PC-3 (cell line): Measurements from ENCODE around the gene UBALD2. TPM values are rescaled to one million over a fixed set of nuclear protein-coding genes. Genes with fewer than 3 reads are reported as not detected.
"Not testable (repeated sequence)": the region's sequence is repeated elsewhere in the genome, so short reads cannot be mapped to it uniquely, and the experiment has no call there.

Source experiments
- ATAC-seq: fragments of 200-7000 bp; cut with Tn5 transposase; 2 replicates; pipeline ENCODE4 v1.9.1; 2020; ENCODE audit warnings: mild to moderate bottlenecking, moderate library complexity
- BruUV-seq: library from RNA; stranded (reverse); fragments of 400-500 nt; replicated peaks from 2 replicates; lab custom pipeline; 2021; lab: Mats Ljungman, UMichigan
- CTCF ChIA-PET: fragments of 300-600 bp; sonication (Branson Sonifier 250); formaldehyde crosslinking; loops from one replicate; lab custom pipeline; 2022; ENCODE audit warnings: antibody characterized with exemption; lab: Charles Lee
- POLR2A ChIA-PET: fragments of 300-600 bp; sonication (Branson Sonifier 250); formaldehyde crosslinking; loops from one replicate; lab custom pipeline; 2022; ENCODE audit warnings: antibody characterized with exemption; ENCODE audit not compliant: unreplicated experiment; lab: Charles Lee
- DNase-seq: peaks from one replicate; pipeline ENCODE4 v3.0.0-alpha.2; 2015
- H2AFZ ChIP-seq: fragments of 300-600 bp; sonication (generic); 2 replicates; pipeline ENCODE4 v1.6.0; 2016; ENCODE audit warnings: antibody characterized with exemption, low read length
- H3F3A ChIP-seq: fragments of 300-600 bp; sonication (generic); one replicate; pipeline ENCODE4 v1.6.0; 2017; ENCODE audit warnings: antibody characterized with exemption, low read length, control low read depth, mild to moderate bottlenecking; ENCODE audit not compliant: unreplicated experiment
- H3K27ac ChIP-seq: fragments of 300-600 bp; sonication (generic); 2 replicates; pipeline ENCODE4 v1.5.1; 2016; ENCODE audit warnings: mild to moderate bottlenecking, low read length
- H3K27me3 ChIP-seq: fragments of 300-600 bp; sonication (generic); 2 replicates; pipeline ENCODE4 v1.6.1; 2016; ENCODE audit warnings: low read length, mixed read lengths
- H3K36me3 ChIP-seq: fragments of 300-600 bp; sonication (generic); 2 replicates; pipeline ENCODE4 v1.6.1; 2016; ENCODE audit warnings: low read depth, mixed run types, low read length, mixed read lengths
- H3K4me1 ChIP-seq: fragments of 300-600 bp; sonication (generic); 2 replicates; pipeline ENCODE4 v1.5.1; 2016; ENCODE audit warnings: low read length; ENCODE audit not compliant: insufficient read depth
- H3K4me2 ChIP-seq: fragments of 300-600 bp; sonication (generic); 2 replicates; pipeline ENCODE4 v1.6.0; 2016; ENCODE audit warnings: low read length
- H3K4me3 ChIP-seq: fragments of 300-600 bp; sonication (generic); 2 replicates; pipeline ENCODE4 v1.5.1; 2016; ENCODE audit warnings: mild to moderate bottlenecking, low read length, mixed read lengths
- H3K79me2 ChIP-seq: fragments of 300-600 bp; sonication (generic); 2 replicates; pipeline ENCODE4 v1.6.1; 2017; ENCODE audit warnings: low read length, mixed read lengths
- H3K9ac ChIP-seq: fragments of 300-600 bp; sonication (generic); 2 replicates; pipeline ENCODE4 v1.6.0; 2016; ENCODE audit warnings: mild to moderate bottlenecking, low read length
- H3K9me2 ChIP-seq: fragments of 300-600 bp; sonication (generic); replicated peaks from 2 replicates; pipeline ENCODE4 v1.6.1; 2016; ENCODE audit warnings: mixed run types, low read length, mixed read lengths
- H3K9me3 ChIP-seq: fragments of 300-600 bp; sonication (generic); 2 replicates; pipeline ENCODE4 v1.6.1; 2016; ENCODE audit warnings: low read length, mixed read lengths
- H4K20me1 ChIP-seq: fragments of 300-600 bp; sonication (generic); 2 replicates; pipeline ENCODE4 v1.6.1; 2016; ENCODE audit warnings: low read length, mixed read lengths
- CTCF ChIP-seq: fragments of 300-600 bp; sonication (generic); conservative IDR thresholded peaks from 2 replicates; pipeline ENCODE4 v1.5.1; 2017; ENCODE audit warnings: antibody characterized with exemption, low read depth, mild to moderate bottlenecking, low read length
- EZH2 ChIP-seq: fragments of 300-600 bp; sonication (generic); IDR thresholded peaks from one replicate; pipeline ENCODE4 v1.6.1; 2017; ENCODE audit warnings: antibody characterized with exemption, mild to moderate bottlenecking, low read length; ENCODE audit not compliant: unreplicated experiment
- EZH2phosphoT487 ChIP-seq: fragments of 300-600 bp; sonication (generic); IDR thresholded peaks from 2 replicates; pipeline ENCODE4 v1.6.1; 2018; ENCODE audit warnings: mild to moderate bottlenecking, antibody characterized with exemption, low read length, borderline replicate concordance
- intact Hi-C: fragments of 100-400 bp; cut with micrococcal nuclease; formaldehyde crosslinking; loops from 2 replicates; pipeline ENCODE4 v1.9.0; 2023
- total RNA-seq: library from RNA; depleted of rRNA; stranded (reverse); fragments of >200 nt; gene quantifications from 2 replicates; pipeline ENCODE4 v1.2.3, GENCODE V29; 2014

UBALD2 gene
- total RNA-seq, 1 experiment from 2014 or later: 59.5 TPM

DNA sequence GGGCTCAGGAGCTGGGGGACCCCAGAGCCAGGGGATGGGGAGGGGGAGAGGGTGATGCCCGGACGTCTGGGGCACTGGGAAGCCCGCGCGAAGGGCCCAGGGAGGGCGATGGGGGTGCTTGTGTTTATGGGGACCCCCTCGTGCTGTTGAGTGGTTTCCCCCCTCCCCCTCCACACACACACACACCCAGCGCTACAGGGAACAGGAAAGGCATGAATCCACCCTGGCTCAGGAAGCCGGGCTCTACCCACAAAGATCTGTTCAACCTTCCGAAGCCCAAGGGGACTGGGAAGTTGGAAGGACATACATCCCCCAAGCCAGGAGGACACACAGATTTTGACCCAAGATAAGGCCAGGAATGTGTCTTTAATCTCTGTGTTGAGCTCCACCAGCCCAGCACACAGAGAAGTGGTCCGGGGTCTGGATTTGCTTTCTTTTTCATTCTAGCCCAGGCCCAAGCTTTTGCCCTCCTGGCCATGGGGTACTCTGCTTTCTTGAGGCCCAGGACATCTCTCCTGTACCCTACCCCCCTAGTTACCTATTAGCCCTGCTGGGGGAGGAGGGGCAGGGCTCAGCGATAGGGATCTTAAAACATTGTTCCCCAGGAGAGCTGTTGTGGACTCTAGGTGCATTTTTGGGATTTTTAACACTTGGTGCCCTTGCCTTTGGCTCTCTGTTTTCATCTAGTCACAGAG is 1.2 kb downstream of the UBALD2 start:
- no peaks in the 10 kb centered on the region for H3K27me3 ChIP-seq
- TSS peak; percentile 39 for BruUV-seq
- CTCF ChIA-PET: no interaction called here
- H3F3A ChIP-seq: no peaks in the 10 kb centered on the region
- peaks cover 11% of the 10 kb centered on the region; the same call in 1 of the 2 replicates for H4K20me1 ChIP-seq
- H3K4me2 ChIP-seq: peak overlapping the region; percentile 93
- peak overlapping the region; percentile 82 for H3K9ac ChIP-seq
- ATAC-seq (no peak), DNase-seq (no peak)
- POLR2A ChIA-PET: no interaction called here
- no peak overlapping the region for H3K27ac ChIP-seq
- intact Hi-C loops: loop anchor here (10.0 kb wide), 1 partner anchor 162 kb away; the partner anchor contains the start of gene EXOC7
- TF ChIP-seq CTCF (no peak), EZH2 (no peak), EZH2phosphoT487 (no peak)
- peaks cover 10% of the 10 kb centered on the region; the same call in 1 of the 2 replicates for H3K36me3 ChIP-seq
- H3K4me3 ChIP-seq: peak overlapping the region; percentile 77
- no peaks in the 10 kb centered on the region for H3K9me3 ChIP-seq
- no peaks in the 10 kb centered on the region for H3K9me2 ChIP-seq
- H2AFZ ChIP-seq: no peak overlapping the region
- peaks cover 50% of the 10 kb centered on the region for H3K4me1 ChIP-seq
- peaks cover 45% of the 10 kb centered on the region for H3K79me2 ChIP-seq

- intact Hi-C loops: loop anchor here (10.0 kb wide), 1 partner anchor 162 kb away; the partner anchor contains the start of gene EXOC7
- Histone ChIP-seq H2AFZ (no peak overlapping the region), H3K79me2 (peaks cover 45% of the 10 kb centered on the region), H3K9me2 (no peaks in the 10 kb centered on the region), H3K27me3 (no peaks in the 10 kb centered on the region), H4K20me1 (peaks cover 11% of the 10 kb centered on the region; the same call in 1 of the 2 replicates), H3K4me2 (peak overlapping the region; percentile 93), H3K4me3 (peak overlapping the region; percentile 77), H3K9me3 (no peaks in the 10 kb centered on the region), H3K4me1 (peaks cover 44% of the 10 kb centered on the region), H3K36me3 (peaks cover 10% of the 10 kb centered on the region; the same call in 1 of the 2 replicates), H3K9ac (peak overlapping the region; percentile 82), H3F3A (no peaks in the 10 kb centered on the region), H3K27ac (no peak overlapping the region)
- ATAC-seq: no peak
- TF ChIP-seq EZH2phosphoT487 (no peak), EZH2 (no peak), CTCF (no peak)
- ChIA-PET CTCF (no interaction called here), POLR2A (no interaction called here)
- no peak for DNase-seq
- no TSS peak for BruUV-seq
These were observed 2.0 kb downstream of the UBALD2 start for GRCh38 chr17:76267051-76267576.

- DNase-seq, H2AFZ ChIP-seq, H3K27ac ChIP-seq, ATAC-seq, H3K4me3 ChIP-seq, H3K9me3 ChIP-seq, H3K9ac ChIP-seq, POLR2A ChIA-PET, H3K27me3 ChIP-seq, H3K36me3 ChIP-seq, BruUV-seq, CTCF ChIA-PET, H3F3A ChIP-seq, H3K9me2 ChIP-seq: not testable (repeated sequence)
- Histone ChIP-seq H4K20me1 (peaks cover 11% of the 10 kb centered on the region; the same call in 1 of the 2 replicates), H3K79me2 (peaks cover 45% of the 10 kb centered on the region), H3K4me1 (peaks cover 39% of the 10 kb centered on the region), H3K4me2 (peak overlapping the region; percentile 3; the same call in 1 of the 2 replicates)
- intact Hi-C loops: loop anchor here (10.0 kb wide), 1 partner anchor 163 kb away; the partner anchor contains the start of gene EXOC7
These were observed 2.4 kb downstream of the UBALD2 start for GRCh38 chr17:76267581-76268001.
